Thyroid gland (tissue), 4 donors: ENCODE data around the gene TSPAN5. TPM values are rescaled to one million over a fixed set of nuclear protein-coding genes. Genes with fewer than 3 reads are reported as not detected.

ENCODE experiments used
- DNase-seq, 2 donors: peaks; one replicate each; pipeline ENCODE4 v3.0.0-alpha.2; 2019
- H3K27ac ChIP-seq, 3 donors: fragments of 200-600 bp; sonication (generic); 1 replicate in 2 of 3; 2 replicates in 1 of 3; pipeline ENCODE4 v1.5.1; 2016 to 2019; ENCODE audit warnings: mild to moderate bottlenecking in 1 of 3, moderate library complexity in 1 of 3
- H3K27me3 ChIP-seq: fragments of 200-600 bp; sonication (generic); one replicate; pipeline ENCODE4 v1.5.1; 2019
- H3K36me3 ChIP-seq, 2 donors: fragments of 200-600 bp; sonication (generic); one replicate each; pipeline ENCODE4 v1.5.1; 2016 to 2019
- H3K4me1 ChIP-seq, 2 donors: fragments of 200-600 bp; sonication (generic); one replicate each; pipeline ENCODE4 v1.5.1; 2017 to 2019
- H3K4me3 ChIP-seq, 3 donors: fragments of 200-600 bp; sonication (generic); replicated peaks in 1 of 3; 1 replicate in 2 of 3; 2 replicates in 1 of 3; pipeline ENCODE4 v1.5.1; 2016; ENCODE audit warnings: mild to moderate bottlenecking in 1 of 3
- H3K9me3 ChIP-seq: fragments of 200-600 bp; sonication (generic); one replicate; pipeline ENCODE4 v1.5.1; 2017
- POLR2A ChIP-seq, 2 donors: fragments of 450-650 bp; IDR thresholded peaks; one replicate each; pipeline ENCODE4 v1.6.1; 2017; ENCODE audit warnings: antibody characterized with exemption in 2 of 2, mild to moderate bottlenecking in 2 of 2, moderate library complexity in 1 of 2
- WGBS, 2 donors: methylation state at CpG; one replicate each; pipeline ENCODE4 v1.1.5; 2017; 5-methylcytosine and 5-hydroxymethylcytosine counted together
- intact Hi-C: fragments of 100-400 bp; cut with DNase I; formaldehyde crosslinking; loops from one replicate; pipeline ENCODE4 v1.15.1; 2023
- total RNA-seq, 4 donors: library from RNA; depleted of rRNA; stranded (reverse); fragments of >200 nt; gene quantifications; one replicate each; pipeline ENCODE4 v1.2.3, GENCODE V29; 2016
- TF ChIP-seq, protein P1 (sequence below), 6 experiments: fragments of 200-600 bp in 3 of 6; fragments of 450-650 bp in 3 of 6; sonication (generic) in 3 of 6; IDR thresholded peaks; one replicate each; pipeline ENCODE4 v1.5.1; 2016 to 2019; ENCODE audit warnings: antibody characterized with exemption in 6 of 6, mild to moderate bottlenecking in 2 of 6, inconsistent platforms in 1 of 6, moderate library complexity in 1 of 6

The TSPAN5 gene
- total RNA-seq, 4 donors from 2014 or later, result 26.4 to 48.0 (median 29.1) TPM

DNA sequence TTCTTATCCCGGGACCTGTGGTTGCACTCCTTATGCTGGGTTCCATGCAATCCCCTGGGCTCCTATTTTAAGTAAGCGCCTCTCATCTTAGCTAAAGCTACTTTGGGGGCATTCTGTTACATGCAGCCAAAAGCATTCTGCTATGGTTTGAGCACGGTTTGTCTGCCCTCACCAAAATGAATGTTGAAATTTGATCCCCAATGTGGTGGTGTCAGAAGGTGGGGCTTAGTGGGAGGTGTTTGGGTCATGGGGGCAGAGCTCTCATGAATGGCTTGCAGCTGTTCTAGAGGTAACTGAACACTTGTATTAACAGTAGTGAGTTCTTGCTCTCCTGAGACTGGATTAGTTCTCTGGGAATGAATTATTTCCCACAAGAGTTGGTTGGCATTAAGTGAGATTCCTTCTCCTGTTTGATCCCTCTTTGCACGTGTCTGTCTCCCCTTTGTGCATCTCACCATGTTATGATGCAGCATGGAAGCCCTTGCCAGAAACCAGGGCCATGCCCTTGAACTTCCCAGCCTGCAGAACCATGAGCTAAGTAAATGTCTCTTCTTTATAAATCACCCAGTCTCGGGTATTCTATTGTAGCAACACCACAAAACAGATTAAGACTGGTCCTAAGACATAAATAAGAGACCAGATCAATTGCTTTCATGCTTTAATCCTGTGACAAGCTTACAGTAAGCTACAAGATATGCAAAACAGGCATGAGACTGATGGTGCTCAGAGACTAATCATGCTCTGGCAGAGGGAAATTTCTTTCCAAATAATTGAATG is 141.8 kb downstream of the TSPAN5 start:
- TF ChIP-seq, protein P1, sequence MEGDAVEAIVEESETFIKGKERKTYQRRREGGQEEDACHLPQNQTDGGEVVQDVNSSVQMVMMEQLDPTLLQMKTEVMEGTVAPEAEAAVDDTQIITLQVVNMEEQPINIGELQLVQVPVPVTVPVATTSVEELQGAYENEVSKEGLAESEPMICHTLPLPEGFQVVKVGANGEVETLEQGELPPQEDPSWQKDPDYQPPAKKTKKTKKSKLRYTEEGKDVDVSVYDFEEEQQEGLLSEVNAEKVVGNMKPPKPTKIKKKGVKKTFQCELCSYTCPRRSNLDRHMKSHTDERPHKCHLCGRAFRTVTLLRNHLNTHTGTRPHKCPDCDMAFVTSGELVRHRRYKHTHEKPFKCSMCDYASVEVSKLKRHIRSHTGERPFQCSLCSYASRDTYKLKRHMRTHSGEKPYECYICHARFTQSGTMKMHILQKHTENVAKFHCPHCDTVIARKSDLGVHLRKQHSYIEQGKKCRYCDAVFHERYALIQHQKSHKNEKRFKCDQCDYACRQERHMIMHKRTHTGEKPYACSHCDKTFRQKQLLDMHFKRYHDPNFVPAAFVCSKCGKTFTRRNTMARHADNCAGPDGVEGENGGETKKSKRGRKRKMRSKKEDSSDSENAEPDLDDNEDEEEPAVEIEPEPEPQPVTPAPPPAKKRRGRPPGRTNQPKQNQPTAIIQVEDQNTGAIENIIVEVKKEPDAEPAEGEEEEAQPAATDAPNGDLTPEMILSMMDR (IDR thresholded peaks at IDR 0.05), result no peak
- TF ChIP-seq POLR2A (IDR thresholded peaks at IDR 0.05), result no peak
- Histone ChIP-seq H3K9me3 (no peaks in the 10 kb centered on the region), H3K27ac (no peak overlapping the region), H3K4me3 (no peak overlapping the region), H3K27me3 (no peaks in the 10 kb centered on the region), H3K36me3 (no peaks in the 10 kb centered on the region), H3K4me1 (peaks cover 10 to 14% of the 10 kb centered on the region in 2 donors)
- intact Hi-C loops, result no loop called here
- WGBS, 2 donors, result 89 to 90% methylated on average over 5 of the region's 5 CpGs
- DNase-seq, result no peak

DNA sequence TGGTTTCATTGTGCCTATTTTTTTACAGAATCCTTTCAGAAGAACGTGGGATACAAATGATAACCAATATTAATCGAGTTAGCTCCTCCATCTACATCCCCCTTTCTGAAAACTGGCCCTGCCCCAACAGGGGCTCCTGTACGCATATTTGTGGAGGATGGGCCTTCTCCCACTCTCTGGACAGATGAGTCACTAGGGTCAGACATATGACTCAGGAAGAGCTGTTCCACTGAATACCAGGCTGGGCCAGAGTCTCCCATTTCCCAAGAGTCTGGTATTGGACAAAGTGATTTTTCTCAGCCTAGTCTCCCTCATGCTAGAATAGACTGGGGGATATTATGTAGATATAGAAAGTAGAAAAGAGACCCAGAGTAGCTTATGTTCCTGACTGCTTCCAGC is 142.4 kb downstream of the TSPAN5 start:
- 93 to 94% methylated on average over 3 of the region's 3 CpGs for WGBS, 2 donors
- TF ChIP-seq, protein P1 (IDR thresholded peaks at IDR 0.05), result no peak
- TF ChIP-seq POLR2A (IDR thresholded peaks at IDR 0.05), result no peak

DNA sequence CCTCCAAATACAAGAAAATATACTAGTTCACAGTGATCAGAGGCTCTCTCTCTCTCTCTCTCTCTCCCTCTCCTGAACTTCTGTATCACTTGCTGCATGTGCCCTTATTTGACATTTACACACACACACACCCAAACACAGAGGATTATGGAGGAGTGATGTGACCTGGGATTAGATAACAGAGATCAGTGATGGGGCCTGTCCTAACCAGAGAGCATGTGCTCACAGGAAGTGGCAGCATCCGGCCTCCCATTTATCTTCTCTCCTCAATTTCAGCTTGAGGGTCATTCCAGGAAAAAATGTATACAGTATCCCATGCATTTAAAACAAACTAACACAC is 143.0 kb downstream of the TSPAN5 start:
- WGBS, 2 donors, result 72 to 78% methylated on average over 1 of the region's 1 CpG

More for the DNA sequence above, 142.4 kb downstream of the TSPAN5 start:
- Histone ChIP-seq H3K27ac (no peak overlapping the region), H3K4me3 (no peak overlapping the region), H3K9me3 (no peaks in the 10 kb centered on the region), H3K4me1 (peaks cover 8 to 9% of the 10 kb centered on the region in 2 donors), H3K27me3 (no peaks in the 10 kb centered on the region), H3K36me3 (no peaks in the 10 kb centered on the region)
- intact Hi-C loops, result no loop called here
- no peak for DNase-seq

DNA sequence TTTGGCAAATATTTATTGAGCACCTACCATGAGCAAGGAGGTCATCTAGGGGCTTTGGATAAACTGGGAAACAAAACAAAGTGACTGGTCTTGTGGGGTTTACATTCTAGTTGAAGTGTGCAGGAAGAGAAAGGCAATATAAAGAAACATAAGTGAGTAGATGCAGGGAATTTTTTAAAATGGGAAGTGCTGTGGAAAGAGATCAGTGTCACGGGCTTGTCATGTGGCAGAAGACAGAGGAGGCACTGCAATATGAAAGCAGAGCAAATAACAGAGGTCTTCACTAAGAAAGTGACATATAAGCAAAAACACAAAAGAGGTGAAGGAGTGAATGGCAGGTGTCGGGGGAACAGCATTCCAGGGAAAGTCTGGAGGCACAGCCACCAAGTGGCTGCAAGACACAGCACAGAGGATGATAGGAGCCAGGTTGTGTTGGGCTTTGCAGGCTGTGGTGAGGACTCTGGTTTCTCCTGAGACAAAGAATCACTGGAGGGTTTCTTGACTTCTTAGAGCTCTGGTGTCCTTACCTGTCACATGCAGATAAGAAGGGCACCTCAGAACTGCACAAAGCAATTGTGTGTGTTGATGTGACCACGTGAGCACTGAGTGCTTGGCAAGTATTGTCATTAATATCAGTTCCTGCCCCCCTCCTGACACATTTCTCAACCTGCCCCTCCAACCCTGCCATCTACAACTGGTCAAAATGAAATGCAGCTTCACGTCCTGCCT is 143.5 kb downstream of the TSPAN5 start:
- intact Hi-C loops, result no loop called here
- no peak overlapping the region for H3K27ac ChIP-seq
- no peak for DNase-seq
- 83 to 90% methylated on average over 4 of the region's 4 CpGs for WGBS, 2 donors
- H3K4me1 ChIP-seq, result peaks cover 10 to 14% of the 10 kb centered on the region in 2 donors
- no peaks in the 10 kb centered on the region for H3K9me3 ChIP-seq
- no peak for TF ChIP-seq POLR2A (IDR thresholded peaks at IDR 0.05)
- TF ChIP-seq, protein P1 (IDR thresholded peaks at IDR 0.05), result no peak
- H3K27me3 ChIP-seq, result no peaks in the 10 kb centered on the region
- H3K36me3 ChIP-seq, result no peaks in the 10 kb centered on the region
- no peak overlapping the region for H3K4me3 ChIP-seq

More for the DNA sequence above, 143.0 kb downstream of the TSPAN5 start:
- no peak overlapping the region for H3K4me3 ChIP-seq
- TF ChIP-seq POLR2A (IDR thresholded peaks at IDR 0.05), result no peak
- TF ChIP-seq, protein P1 (IDR thresholded peaks at IDR 0.05), result no peak
- no peak overlapping the region for H3K27ac ChIP-seq
- no peaks in the 10 kb centered on the region for H3K36me3 ChIP-seq
- no peaks in the 10 kb centered on the region for H3K9me3 ChIP-seq
- H3K27me3 ChIP-seq, result no peaks in the 10 kb centered on the region
- intact Hi-C loops, result no loop called here
- DNase-seq, result no peak
- peaks cover 9 to 12% of the 10 kb centered on the region in 2 donors for H3K4me1 ChIP-seq

DNA sequence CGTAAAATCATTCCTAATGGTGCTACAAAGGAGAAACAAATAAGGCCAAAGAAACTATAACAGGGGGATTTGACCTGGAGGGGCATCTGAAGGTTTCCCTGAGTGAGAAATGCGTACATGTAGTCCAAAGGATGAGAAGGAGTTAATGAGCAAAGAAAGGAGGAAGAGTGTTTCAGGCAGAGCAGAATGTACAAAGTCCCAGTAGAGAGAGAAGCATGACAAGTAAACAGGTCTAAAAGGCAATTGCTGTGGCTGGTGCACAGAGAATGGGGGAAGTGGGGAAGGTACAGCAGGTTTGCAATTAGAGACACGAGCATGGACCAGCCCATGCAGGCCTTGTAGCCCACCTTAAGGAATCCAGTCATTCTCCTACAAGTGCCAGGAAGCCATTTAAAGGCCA is 145.5 kb downstream of the TSPAN5 start:
- no peaks in the 10 kb centered on the region for H3K9me3 ChIP-seq
- H3K27ac ChIP-seq, result no peak overlapping the region
- peaks cover 14 to 15% of the 10 kb centered on the region in 2 donors for H3K4me1 ChIP-seq
- no peak for DNase-seq
- no peaks in the 10 kb centered on the region for H3K36me3 ChIP-seq
- H3K4me3 ChIP-seq, result no peak overlapping the region
- no peaks in the 10 kb centered on the region for H3K27me3 ChIP-seq
- TF ChIP-seq, protein P1 (IDR thresholded peaks at IDR 0.05), result no peak
- TF ChIP-seq POLR2A (IDR thresholded peaks at IDR 0.05), result no peak
- intact Hi-C loops, result no loop called here
- whole genome bisulfite sequencing, 2 donors, result 81 to 97% methylated on average over 3 of the region's 3 CpGs
